ENCODE measurements around the gene RDM1. TPM values are rescaled to one million over a fixed set of nuclear protein-coding genes. Genes with fewer than 3 reads are reported as not detected.

Gene RDM1
- not detected for total RNA-seq

GRCh38 chr17:35930211-35931065, at the start of gene RDM1:
RDM1 (minus strand) TSS chr17:35930773; CDS start chr17:35930727, 46 bp downstream.
- DNase-seq (peak; percentile 45 to 62 (median 52)), ATAC-seq (peak; percentile 24)
- intact Hi-C loops (cut with DNase I) = loop anchor here (10.0 kb wide), 1 partner anchor 56 kb away; no protein-coding TSS in a partner anchor
- no peak for TF ChIP-seq POLR2A (IDR thresholded peaks at IDR 0.05)
- TF ChIP-seq, protein P1, sequence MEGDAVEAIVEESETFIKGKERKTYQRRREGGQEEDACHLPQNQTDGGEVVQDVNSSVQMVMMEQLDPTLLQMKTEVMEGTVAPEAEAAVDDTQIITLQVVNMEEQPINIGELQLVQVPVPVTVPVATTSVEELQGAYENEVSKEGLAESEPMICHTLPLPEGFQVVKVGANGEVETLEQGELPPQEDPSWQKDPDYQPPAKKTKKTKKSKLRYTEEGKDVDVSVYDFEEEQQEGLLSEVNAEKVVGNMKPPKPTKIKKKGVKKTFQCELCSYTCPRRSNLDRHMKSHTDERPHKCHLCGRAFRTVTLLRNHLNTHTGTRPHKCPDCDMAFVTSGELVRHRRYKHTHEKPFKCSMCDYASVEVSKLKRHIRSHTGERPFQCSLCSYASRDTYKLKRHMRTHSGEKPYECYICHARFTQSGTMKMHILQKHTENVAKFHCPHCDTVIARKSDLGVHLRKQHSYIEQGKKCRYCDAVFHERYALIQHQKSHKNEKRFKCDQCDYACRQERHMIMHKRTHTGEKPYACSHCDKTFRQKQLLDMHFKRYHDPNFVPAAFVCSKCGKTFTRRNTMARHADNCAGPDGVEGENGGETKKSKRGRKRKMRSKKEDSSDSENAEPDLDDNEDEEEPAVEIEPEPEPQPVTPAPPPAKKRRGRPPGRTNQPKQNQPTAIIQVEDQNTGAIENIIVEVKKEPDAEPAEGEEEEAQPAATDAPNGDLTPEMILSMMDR (IDR thresholded peaks at IDR 0.05) = no peak
- Histone ChIP-seq H3K27me3 (no peaks in the 10 kb centered on the region), H3K27ac (no peak within 1 kb of the TSS), H3K4me3 (peak within 1 kb of the TSS in 1 of 2 donors; percentile 10), H3K9me3 (no peaks in the 10 kb centered on the region), H3K36me3 (replicated peaks in 1 of 2; ENCODE audit: insufficient read depth in 1 of 2, low read depth in 2 of 2) (no peaks in the 10 kb centered on the region), H3K4me1 (peaks cover 10% of the 10 kb centered on the region)
- 1 to 3% methylated on average over 17 to 35 of the region's 35 CpGs for WGBS, 2 donors

DNA sequence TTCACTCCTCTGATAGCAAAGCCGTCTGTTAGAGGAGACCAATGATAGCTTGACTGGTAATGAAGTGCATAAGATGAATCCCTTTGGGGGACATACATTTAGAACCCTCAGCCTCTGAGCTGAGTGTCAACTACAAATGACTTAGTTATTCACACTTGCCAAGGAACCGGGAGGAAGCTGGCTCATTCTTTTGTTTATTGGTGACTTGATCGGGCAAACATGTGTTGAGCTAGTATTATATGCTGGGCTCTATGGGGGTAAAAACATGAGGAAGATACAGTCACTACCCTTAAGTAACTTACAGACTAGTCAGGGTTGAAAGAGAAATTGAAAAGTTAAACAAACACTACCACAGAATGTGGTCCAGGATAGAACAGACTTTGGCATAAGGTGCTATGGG, 47.8 kb upstream of the RDM1 start:
- 77 to 94% methylated on average over 3 of the region's 3 CpGs for WGBS, 2 donors
- Histone ChIP-seq H3K27ac (no peak overlapping the region), H3K27me3 (no peaks in the 10 kb centered on the region), H3K9me3 (no peaks in the 10 kb centered on the region), H3K36me3 (replicated peaks in 1 of 2; ENCODE audit: insufficient read depth in 1 of 2, low read depth in 2 of 2) (no peaks in the 10 kb centered on the region), H3K4me1 (peaks cover 7% of the 10 kb centered on the region), H3K4me3 (no peak overlapping the region)
- ATAC-seq = no peak
- no peak for TF ChIP-seq POLR2A (IDR thresholded peaks at IDR 0.05)
- TF ChIP-seq, protein P1 (IDR thresholded peaks at IDR 0.05) = no peak
- DNase-seq = no peak
- intact Hi-C loops (cut with DNase I) = loop anchor here (10.0 kb wide), 1 partner anchor 86 kb away; the partner anchor contains the start of gene CCL18

GRCh38 chr17:35977509-35977908, 46.9 kb upstream of the RDM1 start:
- H3K27me3 ChIP-seq = no peaks in the 10 kb centered on the region
- 81 to 92% methylated on average over 7 of the region's 7 CpGs for WGBS, 2 donors
- ATAC-seq (no peak), DNase-seq (no peak)
- H3K36me3 ChIP-seq (replicated peaks in 1 of 2; ENCODE audit: insufficient read depth in 1 of 2, low read depth in 2 of 2) = no peaks in the 10 kb centered on the region
- no peaks in the 10 kb centered on the region for H3K9me3 ChIP-seq
- H3K4me3 ChIP-seq = no peak overlapping the region
- peaks cover 15% of the 10 kb centered on the region for H3K4me1 ChIP-seq
- TF ChIP-seq, protein P1 (IDR thresholded peaks at IDR 0.05) = no peak
- no peak for TF ChIP-seq POLR2A (IDR thresholded peaks at IDR 0.05)
- no peak overlapping the region for H3K27ac ChIP-seq
- intact Hi-C loops (cut with DNase I) = loop anchor here (10.0 kb wide), 1 partner anchor 87 kb away; the partner anchor contains the start of gene CCL18

- intact Hi-C loops (cut with DNase I) = loop anchor here (10.0 kb wide), 1 partner anchor 91 kb away; the partner anchor contains the start of gene CCL18
- DNase-seq (peak; percentile 22 to 47 (median 36)), ATAC-seq (peak; percentile 45)
- Histone ChIP-seq H3K27ac (peak overlapping the region in 2 of 4 donors; percentile 3 to 7), H3K9me3 (no peaks in the 10 kb centered on the region), H3K4me3 (no peak overlapping the region), H3K27me3 (no peaks in the 10 kb centered on the region), H3K36me3 (replicated peaks in 1 of 2; ENCODE audit: insufficient read depth in 1 of 2, low read depth in 2 of 2) (no peaks in the 10 kb centered on the region), H3K4me1 (peaks cover 15% of the 10 kb centered on the region)
- TF ChIP-seq POLR2A (IDR thresholded peaks at IDR 0.05) = no peak
- WGBS, 2 donors = 36% methylated on average over 10 of the region's 10 CpGs
These were observed 43.0 kb upstream of the RDM1 start for GRCh38 chr17:35973333-35974260.
